ENCODE results near the gene APBB1.
A peak's percentile ranks its signal among the peaks of the same experiment; 100 is the strongest.

Gene APBB1

DNA sequence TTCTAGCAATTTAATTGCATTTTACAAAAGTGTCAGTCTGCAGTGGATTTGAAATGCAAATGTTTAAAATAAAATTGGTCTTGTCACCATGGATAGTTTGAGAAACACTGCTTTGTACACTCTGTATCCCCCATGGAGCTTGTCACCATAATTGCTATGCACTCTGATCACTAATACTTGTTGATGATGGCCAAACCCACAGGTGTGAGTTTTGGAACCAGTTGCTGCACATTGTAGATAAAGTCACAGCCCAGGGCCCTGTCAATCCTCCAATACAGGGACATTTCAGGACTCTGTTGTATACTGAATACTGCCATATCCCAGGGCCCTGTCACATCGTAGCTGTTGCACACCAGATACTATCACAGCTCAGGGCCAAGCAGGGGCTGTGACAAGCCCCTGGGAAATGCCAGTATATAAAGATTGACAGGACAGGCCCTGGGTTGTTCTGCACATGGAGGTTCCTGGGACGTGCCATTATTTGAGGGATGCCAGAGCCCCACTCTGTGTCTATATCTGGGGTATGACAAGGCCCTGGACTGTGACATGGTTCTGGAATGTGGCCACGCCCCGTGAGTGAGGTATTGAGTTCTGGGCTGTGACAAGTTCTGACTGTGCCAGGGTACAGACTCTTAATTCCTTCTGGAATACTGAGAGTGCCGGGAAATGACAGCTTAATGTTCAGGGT, 56.6 kb downstream of the APBB1 start:
- Mint-ChIP-seq H3K4me1 (ENCODE audit: low read depth) (peaks cover under 1% of the 10 kb centered on the region), H3K36me3 (ENCODE audit: low read depth) (no peaks in the 10 kb centered on the region), H3K27ac (no peak overlapping the region), H3K27me3 (ENCODE audit: low read depth) (no peaks in the 10 kb centered on the region), H3K4me3 (no peak overlapping the region), H3K9me3 (no peaks in the 10 kb centered on the region)
- no peak for DNase-seq (ENCODE audit: low spot score)

DNA sequence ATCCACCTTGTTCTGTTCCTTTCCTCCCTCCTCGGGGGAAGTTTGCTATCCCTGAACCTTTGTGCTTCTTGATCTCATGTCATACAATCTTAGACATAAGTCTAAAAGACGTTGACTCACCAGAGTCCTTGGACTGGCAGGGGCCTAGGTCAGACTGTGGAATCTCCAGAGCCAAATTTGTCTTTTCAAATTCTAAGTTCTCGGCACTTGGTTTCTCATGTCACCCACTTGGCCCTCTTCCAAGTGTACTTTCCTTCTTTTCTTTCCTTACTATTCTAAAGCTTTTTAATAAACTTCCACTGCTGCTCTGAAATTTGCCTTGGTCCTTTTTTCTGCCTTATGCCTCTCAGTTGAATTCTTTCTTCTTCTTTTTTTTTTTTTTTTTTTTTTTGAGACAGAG, 58.7 kb downstream of the APBB1 start:
- H3K4me3 Mint-ChIP-seq, result no peak overlapping the region
- no peaks in the 10 kb centered on the region for H3K27me3 Mint-ChIP-seq (ENCODE audit: low read depth)
- H3K4me1 Mint-ChIP-seq (ENCODE audit: low read depth), result peaks cover 3% of the 10 kb centered on the region
- no peak for DNase-seq (ENCODE audit: low spot score)
- no peaks in the 10 kb centered on the region for H3K36me3 Mint-ChIP-seq (ENCODE audit: low read depth)
- H3K9me3 Mint-ChIP-seq, result no peaks in the 10 kb centered on the region
- no peak overlapping the region for H3K27ac Mint-ChIP-seq

DNA sequence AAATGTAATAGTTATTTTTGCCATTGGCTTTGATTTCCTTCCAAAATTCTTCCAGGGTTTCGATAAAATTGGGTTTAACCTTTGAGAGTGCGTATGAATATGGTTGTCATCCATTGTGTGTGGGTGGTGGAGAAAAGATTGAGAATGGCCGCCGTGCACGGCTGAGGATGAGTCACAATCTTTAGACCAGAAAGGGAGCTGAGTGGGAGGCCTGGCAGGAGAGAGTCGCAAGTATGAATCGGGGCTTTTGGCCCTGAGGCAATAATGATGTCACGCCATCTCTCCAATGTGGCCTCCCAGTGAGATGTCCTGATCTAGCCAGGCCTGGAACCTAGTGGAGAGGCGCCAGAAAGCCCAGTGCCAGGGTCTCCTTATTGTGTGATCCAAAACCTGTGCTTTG, 61.7 kb downstream of the APBB1 start:
- H3K4me3 Mint-ChIP-seq, result no peak overlapping the region
- H3K36me3 Mint-ChIP-seq (ENCODE audit: low read depth), result no peaks in the 10 kb centered on the region
- no peak overlapping the region for H3K27ac Mint-ChIP-seq
- H3K4me1 Mint-ChIP-seq (ENCODE audit: low read depth), result peaks cover 8% of the 10 kb centered on the region
- peak; percentile 73 for DNase-seq (ENCODE audit: low spot score)
- no peaks in the 10 kb centered on the region for H3K9me3 Mint-ChIP-seq
- no peaks in the 10 kb centered on the region for H3K27me3 Mint-ChIP-seq (ENCODE audit: low read depth)

DNA sequence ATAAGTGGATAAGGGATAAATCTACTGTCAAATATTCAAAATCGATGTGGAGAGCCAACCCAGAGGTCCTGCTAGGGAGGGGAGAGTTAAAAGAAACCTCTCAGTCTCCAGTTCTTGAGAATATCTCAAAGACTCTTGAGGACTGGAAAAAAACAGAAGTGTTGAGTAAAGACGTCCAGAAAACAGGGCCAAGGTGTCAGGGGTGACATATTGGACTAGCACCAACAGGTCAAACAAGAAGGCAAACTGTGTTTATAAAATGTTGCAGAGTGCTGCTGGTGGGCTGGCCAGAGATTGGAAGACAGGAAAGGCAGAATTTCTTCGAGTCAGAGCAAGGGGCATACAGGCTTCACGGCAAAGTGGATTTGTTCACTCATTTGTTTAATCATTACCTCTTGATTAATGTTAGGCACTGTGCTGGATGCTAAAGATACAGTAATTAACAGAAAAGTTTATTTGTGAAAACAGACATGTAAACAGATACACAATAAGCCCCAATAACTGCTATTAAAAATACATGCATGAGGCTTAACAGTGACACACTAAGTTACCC, 62.3 kb downstream of the APBB1 start:
- DNase-seq (ENCODE audit: low spot score), result no peak
- no peaks in the 10 kb centered on the region for H3K27me3 Mint-ChIP-seq (ENCODE audit: low read depth)
- no peaks in the 10 kb centered on the region for H3K36me3 Mint-ChIP-seq (ENCODE audit: low read depth)
- H3K9me3 Mint-ChIP-seq, result no peaks in the 10 kb centered on the region
- H3K4me1 Mint-ChIP-seq (ENCODE audit: low read depth), result peaks cover 12% of the 10 kb centered on the region
- no peak overlapping the region for H3K4me3 Mint-ChIP-seq
- no peak overlapping the region for H3K27ac Mint-ChIP-seq

DNA sequence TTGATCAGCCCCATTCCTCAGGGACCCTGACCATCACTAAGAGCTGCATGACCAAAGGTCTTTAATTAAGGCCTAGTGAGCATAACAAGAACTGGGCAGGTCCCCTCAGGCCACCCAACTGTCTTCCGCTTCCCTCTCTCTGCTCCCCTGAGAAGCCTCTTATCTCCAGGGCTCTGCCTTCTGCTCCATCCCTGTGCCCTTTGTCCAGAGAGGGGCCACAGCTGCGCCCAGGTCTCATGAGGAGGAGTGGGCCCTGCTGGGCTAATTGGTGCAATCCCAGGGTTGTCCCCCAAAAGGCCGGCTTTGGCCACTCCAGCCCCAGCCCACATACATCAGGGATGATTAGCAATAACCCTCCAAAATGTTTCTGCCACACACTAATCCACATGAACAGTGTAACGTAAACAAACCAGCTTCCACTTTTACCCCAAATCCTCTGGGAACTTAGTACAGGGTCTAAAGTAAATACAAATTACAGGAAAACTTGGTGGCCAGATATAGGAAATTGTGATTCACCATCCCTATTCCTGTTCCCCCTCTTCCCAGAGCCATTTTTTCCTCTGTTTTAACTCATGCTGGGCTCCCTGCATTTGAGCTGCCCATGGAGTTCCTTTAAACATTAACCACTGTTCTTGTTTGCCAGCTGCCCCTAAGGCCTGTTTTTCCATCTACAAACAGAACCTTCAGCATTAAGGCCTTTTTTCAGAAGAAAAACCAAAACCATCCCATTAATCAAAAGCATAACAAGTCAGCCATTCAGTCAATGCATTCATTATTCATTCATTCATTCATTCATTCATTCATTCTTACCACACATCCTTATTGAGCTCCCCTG, 64.0 kb downstream of the APBB1 start:
- peaks cover 13% of the 10 kb centered on the region for H3K4me1 Mint-ChIP-seq (ENCODE audit: low read depth)
- H3K4me3 Mint-ChIP-seq, result no peak overlapping the region
- no peak overlapping the region for H3K27ac Mint-ChIP-seq
- H3K36me3 Mint-ChIP-seq (ENCODE audit: low read depth), result no peaks in the 10 kb centered on the region
- H3K9me3 Mint-ChIP-seq, result no peaks in the 10 kb centered on the region
- H3K27me3 Mint-ChIP-seq (ENCODE audit: low read depth), result no peaks in the 10 kb centered on the region
- no peak for DNase-seq (ENCODE audit: low spot score)

DNA sequence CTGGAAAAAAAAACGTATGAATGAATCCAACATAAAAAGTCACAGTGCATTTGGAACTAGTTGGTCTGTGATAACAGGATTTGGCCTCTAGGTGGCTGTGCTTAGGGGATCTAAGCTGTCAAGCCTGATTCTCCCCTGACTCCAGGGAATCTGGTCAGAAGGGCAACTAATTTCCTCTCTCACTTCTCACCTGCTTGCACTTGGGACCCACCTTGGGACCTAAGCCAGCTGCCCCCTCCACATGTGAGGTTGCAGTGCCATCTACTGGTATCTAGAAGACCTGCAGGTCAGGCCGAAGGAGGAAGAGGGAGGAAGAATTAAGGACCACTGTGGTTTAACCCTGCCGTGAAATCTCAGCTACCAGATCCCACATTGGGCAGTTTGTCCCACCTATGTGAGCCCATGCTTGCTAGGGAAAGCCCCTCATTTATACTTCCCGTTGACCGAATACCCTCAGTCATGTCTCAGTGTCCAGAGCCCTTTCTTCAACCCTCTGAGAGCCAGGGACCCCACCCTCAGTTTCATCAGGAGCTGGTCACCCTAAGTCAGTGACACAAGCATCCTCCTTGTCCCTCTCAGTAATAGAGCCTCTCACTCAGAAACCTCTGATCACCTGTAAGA, 65.4 kb downstream of the APBB1 start:
- Mint-ChIP-seq H3K4me1 (ENCODE audit: low read depth) (peaks cover 13% of the 10 kb centered on the region), H3K9me3 (no peaks in the 10 kb centered on the region), H3K4me3 (no peak overlapping the region), H3K27ac (peak overlapping the region; percentile 24), H3K27me3 (ENCODE audit: low read depth) (no peaks in the 10 kb centered on the region), H3K36me3 (ENCODE audit: low read depth) (no peaks in the 10 kb centered on the region)
- DNase-seq (ENCODE audit: low spot score), result peak; percentile 47

DNA sequence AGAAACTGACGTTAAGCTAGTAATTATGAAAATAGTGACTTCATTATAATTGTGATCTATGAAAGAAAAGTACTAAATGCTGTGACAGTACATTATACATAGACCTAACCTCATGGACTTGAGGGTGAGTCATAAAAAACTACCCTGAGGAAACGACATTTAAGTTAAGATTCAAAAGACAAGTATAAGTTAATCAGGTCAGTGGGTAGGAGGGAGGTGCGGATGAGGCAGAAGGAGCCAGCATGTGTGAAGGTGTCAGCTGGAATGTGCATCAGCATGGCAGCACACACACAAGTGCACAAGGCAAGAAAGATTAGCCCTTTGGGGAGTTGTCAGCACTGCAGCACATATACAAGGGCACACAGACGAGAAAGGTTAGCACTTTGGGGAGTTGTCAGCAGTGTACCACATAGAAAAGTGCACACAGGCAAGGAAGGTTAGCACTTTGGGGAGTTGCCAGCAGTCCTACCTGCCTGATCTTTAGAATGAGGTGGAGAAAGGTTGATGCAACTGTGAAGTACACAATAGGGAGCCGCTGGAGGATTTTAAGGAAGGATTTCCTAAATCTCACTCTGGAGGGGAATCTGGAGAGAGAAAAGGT, 67.0 kb downstream of the APBB1 start:
- no peaks in the 10 kb centered on the region for H3K9me3 Mint-ChIP-seq
- peaks cover 10% of the 10 kb centered on the region for H3K4me1 Mint-ChIP-seq (ENCODE audit: low read depth)
- peak; percentile 55 for DNase-seq (ENCODE audit: low spot score)
- H3K4me3 Mint-ChIP-seq, result no peak overlapping the region
- no peak overlapping the region for H3K27ac Mint-ChIP-seq
- H3K27me3 Mint-ChIP-seq (ENCODE audit: low read depth), result no peaks in the 10 kb centered on the region
- H3K36me3 Mint-ChIP-seq (ENCODE audit: low read depth), result no peaks in the 10 kb centered on the region

DNA sequence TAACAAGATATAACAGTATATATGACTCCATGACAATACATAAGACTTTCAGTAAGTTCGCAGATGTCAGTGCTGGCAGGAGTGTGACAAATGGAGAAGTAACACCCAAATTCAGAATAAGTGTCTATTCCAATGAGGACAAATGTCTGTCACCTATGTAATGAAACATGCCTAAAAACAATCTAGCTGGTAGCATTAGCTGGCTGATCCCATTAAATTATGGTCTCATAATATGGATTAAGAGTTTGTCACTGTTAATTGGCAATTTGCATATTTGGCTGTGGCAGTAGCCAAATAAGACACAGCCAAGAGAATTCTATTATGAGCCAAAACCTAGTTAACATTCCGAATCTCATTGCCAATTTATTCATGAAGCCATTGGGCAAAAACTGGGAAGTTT, 68.4 kb downstream of the APBB1 start:
- H3K9me3 Mint-ChIP-seq, result no peaks in the 10 kb centered on the region
- H3K27me3 Mint-ChIP-seq (ENCODE audit: low read depth), result no peaks in the 10 kb centered on the region
- no peak for DNase-seq (ENCODE audit: low spot score)
- H3K36me3 Mint-ChIP-seq (ENCODE audit: low read depth), result no peaks in the 10 kb centered on the region
- H3K4me1 Mint-ChIP-seq (ENCODE audit: low read depth), result peaks cover 10% of the 10 kb centered on the region
- H3K27ac Mint-ChIP-seq, result no peak overlapping the region
- no peak overlapping the region for H3K4me3 Mint-ChIP-seq

DNA sequence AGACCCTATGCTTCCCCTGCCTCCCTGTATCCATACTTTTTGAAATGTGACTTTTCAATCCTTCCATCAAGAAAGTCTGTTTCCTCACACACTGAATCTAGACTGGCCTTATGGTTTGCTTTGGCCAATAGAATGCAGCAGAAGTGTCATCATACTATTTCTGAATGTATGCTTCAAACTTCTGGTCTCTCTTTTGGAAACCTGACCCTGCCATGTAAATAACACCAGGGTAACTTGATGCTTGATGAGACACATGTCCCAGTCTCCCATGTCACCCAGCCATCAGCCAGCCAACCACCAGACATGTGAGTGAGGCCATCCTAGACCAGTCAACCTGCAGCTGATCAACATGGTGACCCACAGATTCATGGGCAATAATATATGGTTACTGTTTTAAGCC, 68.9 kb downstream of the APBB1 start:
- no peaks in the 10 kb centered on the region for H3K9me3 Mint-ChIP-seq
- peaks cover 10% of the 10 kb centered on the region for H3K4me1 Mint-ChIP-seq (ENCODE audit: low read depth)
- no peak for DNase-seq (ENCODE audit: low spot score)
- H3K4me3 Mint-ChIP-seq, result no peak overlapping the region
- H3K27me3 Mint-ChIP-seq (ENCODE audit: low read depth), result peaks cover 3% of the 10 kb centered on the region
- no peak overlapping the region for H3K27ac Mint-ChIP-seq
- no peaks in the 10 kb centered on the region for H3K36me3 Mint-ChIP-seq (ENCODE audit: low read depth)

DNA sequence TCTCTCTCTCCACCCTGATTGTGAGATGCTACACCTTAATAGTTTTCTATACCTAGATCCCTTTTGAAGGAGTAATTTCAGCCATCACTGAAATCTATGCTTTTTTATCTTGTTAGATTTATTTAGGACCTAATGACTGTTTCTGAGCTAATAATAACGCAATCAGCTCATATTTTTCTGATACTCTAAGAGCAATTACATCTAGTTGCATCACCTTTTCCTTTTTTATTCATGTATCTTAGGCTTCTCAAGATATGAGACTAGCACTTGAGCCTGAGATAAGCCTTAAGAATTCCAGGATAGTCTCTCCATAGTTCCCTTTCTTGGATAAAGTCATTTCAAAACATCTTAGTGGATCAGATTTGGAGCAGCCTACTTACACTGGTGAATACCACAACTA, 73.5 kb downstream of the APBB1 start:
- Mint-ChIP-seq H3K4me1 (ENCODE audit: low read depth) (no peaks in the 10 kb centered on the region), H3K36me3 (ENCODE audit: low read depth) (no peaks in the 10 kb centered on the region), H3K27ac (no peak overlapping the region), H3K4me3 (no peak overlapping the region), H3K9me3 (no peaks in the 10 kb centered on the region), H3K27me3 (ENCODE audit: low read depth) (peaks cover 4% of the 10 kb centered on the region)
- no peak for DNase-seq (ENCODE audit: low spot score)

Measured in T-helper 2 cell treated with Interferon-gamma antibody and Interleukin-4, amounts not matched to agents 5 μg/mL and 100 μg/mL, for 36 hours (primary cell).